ENCODE results near the gene ANKS1B.
"Not testable (repeated sequence)": the region's sequence is repeated elsewhere in the genome, so short reads cannot be mapped to it uniquely, and the experiment has no call there.

Gene ANKS1B

GRCh38 chr12:98838231-98838647 lies 1146.5 kb downstream of the ANKS1B start:
- no peak for DNase-seq

- DNase-seq, result not testable (repeated sequence)
These were observed 1147.5 kb downstream of the ANKS1B start for GRCh38 chr12:98837134-98837752.

- no peak for DNase-seq
These were observed 1154.1 kb downstream of the ANKS1B start for GRCh38 chr12:98830657-98831056.

GRCh38 chr12:98828802-98829600 lies 1155.7 kb downstream of the ANKS1B start:
- DNase-seq, result no peak

GRCh38 chr12:98823012-98823411 lies 1161.7 kb downstream of the ANKS1B start:
- no peak for DNase-seq

- DNase-seq, result no peak
These were observed 1162.9 kb downstream of the ANKS1B start for GRCh38 chr12:98821866-98822265.

GRCh38 chr12:98821232-98821631 lies 1163.5 kb downstream of the ANKS1B start:
- DNase-seq, result no peak

- DNase-seq, result no peak
These were observed 1164.8 kb downstream of the ANKS1B start for GRCh38 chr12:98819821-98820404.

GRCh38 chr12:98819071-98819470 lies 1165.7 kb downstream of the ANKS1B start:
- DNase-seq, result no peak

GRCh38 chr12:98818239-98818638 lies 1166.5 kb downstream of the ANKS1B start:
- no peak for DNase-seq

GRCh38 chr12:98817742-98818141 lies 1167.0 kb downstream of the ANKS1B start:
- no peak for DNase-seq

GRCh38 chr12:98816720-98817119 lies 1168.0 kb downstream of the ANKS1B start:
- no peak for DNase-seq

GRCh38 chr12:98814254-98814653 lies 1170.5 kb downstream of the ANKS1B start:
- DNase-seq, result no peak

GRCh38 chr12:98812225-98812624 lies 1172.5 kb downstream of the ANKS1B start:
- DNase-seq, result no peak

GRCh38 chr12:98808243-98808875 lies 1176.4 kb downstream of the ANKS1B start:
- DNase-seq, result no peak

GRCh38 chr12:98807187-98807586 lies 1177.5 kb downstream of the ANKS1B start:
- DNase-seq, result no peak

GRCh38 chr12:98803468-98804209 lies 1181.1 kb downstream of the ANKS1B start:
- no peak for DNase-seq

- DNase-seq, result no peak
These were observed 1184.9 kb downstream of the ANKS1B start for GRCh38 chr12:98799822-98800221.

GRCh38 chr12:98799146-98799810 lies 1185.5 kb downstream of the ANKS1B start:
- DNase-seq, result no peak

- no peak for DNase-seq
These were observed 1187.5 kb downstream of the ANKS1B start for GRCh38 chr12:98797200-98797599.

GRCh38 chr12:98796745-98797144 lies 1188.0 kb downstream of the ANKS1B start:
- DNase-seq, result no peak

- no peak for DNase-seq
These were observed 1191.6 kb downstream of the ANKS1B start for GRCh38 chr12:98793121-98793520.

All from stimulated activated CD4-positive, alpha-beta T cell treated with anti-CD3 and anti-CD28 coated beads, Interleukin-2, amount 100 ng/mL, for 24 hours (primary cell).